Activated CD4-positive, alpha-beta T cell treated with anti-CD3 and anti-CD28 coated beads for 4 hours (primary cell): ENCODE data around the gene HSPB9.
A peak's percentile ranks its signal among the peaks of the same experiment; 100 is the strongest.

Source experiments
- DNase-seq, 2 donors: peaks; one replicate each; pipeline ENCODE4 v3.0.0-alpha.2; 2020

HSPB9 gene, protein sequence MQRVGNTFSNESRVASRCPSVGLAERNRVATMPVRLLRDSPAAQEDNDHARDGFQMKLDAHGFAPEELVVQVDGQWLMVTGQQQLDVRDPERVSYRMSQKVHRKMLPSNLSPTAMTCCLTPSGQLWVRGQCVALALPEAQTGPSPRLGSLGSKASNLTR

DNA sequence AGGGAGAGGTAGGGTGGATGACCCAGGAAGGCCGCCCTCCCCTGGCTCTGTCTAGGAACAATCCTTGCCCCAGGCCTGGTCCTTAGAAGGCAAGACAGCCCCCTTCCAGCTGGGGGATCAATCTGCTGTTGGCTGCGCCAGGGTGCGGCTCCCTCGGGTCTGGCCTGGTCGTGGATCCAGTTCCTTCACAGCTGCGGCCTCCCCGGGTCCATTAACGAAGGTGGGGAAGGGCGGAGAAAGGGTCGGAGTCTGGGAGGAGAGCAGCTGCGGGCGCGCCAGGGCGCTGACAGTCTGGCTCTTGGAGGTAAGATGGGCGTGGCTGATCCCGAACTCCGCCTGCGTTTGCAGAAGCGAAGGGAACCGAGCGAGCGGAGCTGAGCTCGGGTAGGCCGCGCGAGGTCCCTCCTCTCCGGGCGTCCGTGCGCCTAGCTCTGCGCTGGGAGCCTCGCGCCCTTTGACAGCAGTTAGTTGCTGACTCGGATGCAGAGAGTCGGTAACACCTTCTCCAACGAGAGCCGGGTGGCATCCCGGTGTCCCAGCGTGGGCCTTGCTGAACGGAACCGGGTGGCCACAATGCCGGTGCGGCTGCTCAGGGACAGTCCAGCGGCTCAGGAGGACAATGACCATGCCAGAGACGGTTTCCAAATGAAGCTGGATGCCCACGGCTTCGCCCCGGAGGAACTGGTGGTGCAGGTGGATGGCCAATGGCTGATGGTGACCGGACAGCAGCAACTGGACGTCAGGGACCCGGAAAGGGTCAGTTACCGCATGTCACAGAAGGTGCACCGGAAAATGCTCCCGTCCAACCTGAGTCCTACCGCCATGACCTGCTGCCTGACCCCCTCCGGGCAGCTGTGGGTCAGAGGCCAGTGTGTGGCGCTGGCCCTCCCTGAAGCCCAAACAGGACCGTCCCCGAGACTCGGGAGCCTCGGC, at the start of gene HSPB9:
Gene HSPB9, plus strand, starts transcription at position 434 of the 933 bp plus-strand sequence. Its CDS starts 47 bp downstream, at position 481.
- no peak for DNase-seq

DNA sequence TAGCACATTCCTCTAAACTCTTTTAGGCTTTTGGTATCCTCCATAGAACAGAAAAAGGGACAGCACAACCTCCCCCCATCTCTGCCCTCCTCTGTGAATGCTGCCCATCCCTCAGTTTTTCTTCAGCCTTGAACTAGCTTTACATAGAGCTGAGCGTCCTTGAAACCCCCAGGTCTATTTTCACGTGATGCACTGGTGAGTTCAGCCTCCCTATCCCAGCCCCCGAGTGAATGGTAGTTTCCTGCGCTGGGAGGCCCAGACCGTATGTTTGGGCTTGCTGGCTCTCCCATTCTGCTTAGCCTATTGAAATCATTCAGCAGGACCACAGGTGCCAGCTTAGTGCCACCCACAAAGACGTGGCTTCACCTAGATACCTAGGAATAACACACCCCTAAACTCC, 46.8 kb upstream of the HSPB9 start:
- no peak for DNase-seq

DNA sequence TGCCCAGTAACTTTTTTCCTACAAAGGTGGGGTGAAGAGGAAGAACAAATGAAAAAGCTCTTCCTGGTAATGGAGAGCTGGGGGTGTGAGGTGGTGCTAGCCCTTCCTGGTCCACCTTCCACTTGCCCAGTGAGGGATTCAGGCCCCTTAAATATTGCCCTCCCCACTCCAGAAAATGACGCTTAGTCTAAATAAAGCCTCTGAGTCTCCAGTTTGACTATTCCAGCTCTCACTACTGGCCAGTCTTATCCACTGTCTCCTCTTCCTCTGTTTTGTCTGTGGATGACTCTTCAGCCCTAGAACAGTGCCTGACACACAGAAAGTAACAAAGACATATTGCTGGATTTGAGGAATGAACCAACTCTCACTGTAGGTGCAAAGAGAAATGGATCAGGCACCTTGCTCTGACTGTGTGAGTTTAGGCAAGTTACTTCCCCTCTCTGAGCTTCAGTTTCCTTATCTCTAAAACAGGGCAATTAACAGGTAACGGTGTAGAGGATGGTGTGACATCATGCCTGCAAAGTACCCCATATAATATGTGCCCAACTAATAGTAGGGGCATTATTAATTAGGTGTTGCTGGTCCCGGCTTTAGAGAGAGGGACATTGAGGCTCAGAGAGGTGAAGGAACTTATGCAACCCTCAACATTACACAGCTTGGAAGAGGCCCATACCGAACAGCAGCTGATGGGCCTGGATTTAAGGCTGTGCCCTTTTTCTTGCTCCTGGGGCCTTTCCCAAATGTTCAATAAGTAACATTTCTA, 45.6 kb upstream of the HSPB9 start:
- no peak for DNase-seq

DNA sequence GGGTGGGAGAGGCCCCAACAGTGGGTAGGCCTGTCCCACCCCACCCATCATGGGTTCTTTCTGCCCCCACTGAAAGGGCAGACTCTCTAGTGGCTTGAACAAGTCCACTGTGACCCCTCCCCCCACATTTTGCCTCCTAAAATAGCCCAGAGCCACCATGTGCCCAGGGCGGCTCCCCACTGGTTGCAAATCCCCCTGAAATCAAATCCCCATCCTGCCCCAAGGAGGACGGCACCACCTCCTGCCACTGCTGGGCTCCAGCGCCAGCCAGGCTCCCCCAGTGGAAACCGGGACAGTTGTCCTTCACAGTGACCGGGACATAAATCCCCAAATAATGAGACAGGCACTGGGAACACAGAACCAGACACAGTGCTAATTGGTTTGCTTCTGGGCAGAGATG, 44.8 kb upstream of the HSPB9 start:
- DNase-seq: no peak

DNA sequence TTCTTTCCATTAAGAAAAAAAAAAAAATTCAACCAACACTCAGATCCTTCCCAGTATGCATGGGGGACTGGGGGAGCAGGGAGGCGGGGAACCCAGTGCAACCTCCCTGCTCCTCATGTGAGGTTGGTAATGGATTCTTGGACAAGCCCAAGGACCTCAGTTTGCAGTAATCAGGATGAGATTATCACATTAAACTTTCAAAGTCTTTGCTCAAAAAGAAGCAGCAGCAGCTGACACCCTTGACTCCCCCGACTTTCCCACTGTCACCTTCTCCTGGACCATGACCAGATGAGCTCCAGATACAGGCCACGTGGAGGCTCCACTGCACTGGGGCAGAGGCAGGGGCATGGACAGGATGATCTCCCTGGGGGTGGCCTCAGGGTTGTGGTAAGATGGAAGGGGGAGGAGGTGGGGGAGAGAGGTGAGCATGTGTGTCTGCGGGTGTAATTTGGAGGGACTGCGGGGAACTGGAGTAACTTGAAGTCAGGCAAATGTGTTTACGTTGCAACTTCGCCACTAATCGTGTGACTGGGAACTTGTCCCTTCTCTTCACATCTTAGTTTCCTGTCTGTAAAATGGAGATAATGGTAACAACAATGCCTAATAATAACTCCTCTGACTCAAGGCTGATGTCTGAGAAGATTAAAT, 44.1 kb upstream of the HSPB9 start:
- DNase-seq: no peak

DNA sequence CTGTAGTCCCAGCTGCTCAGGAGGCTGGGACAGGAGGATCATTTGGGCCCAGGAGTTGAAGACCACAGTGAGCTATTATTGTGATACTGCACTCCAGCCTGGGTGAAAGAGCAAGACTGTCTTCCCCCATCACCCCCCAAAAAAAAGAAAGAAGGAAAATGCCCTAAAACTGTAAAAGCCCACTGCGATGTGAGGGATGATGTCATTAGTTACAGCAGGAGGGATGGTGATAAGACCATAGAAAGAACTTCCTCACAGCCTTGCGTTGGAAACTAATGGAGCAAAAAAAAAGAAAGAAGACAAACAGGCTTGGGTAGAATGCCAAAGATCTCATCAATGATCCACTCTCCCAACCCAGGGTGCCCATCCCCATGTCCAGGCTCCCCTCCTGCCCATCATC, 43.1 kb upstream of the HSPB9 start:
- DNase-seq: no peak

DNA sequence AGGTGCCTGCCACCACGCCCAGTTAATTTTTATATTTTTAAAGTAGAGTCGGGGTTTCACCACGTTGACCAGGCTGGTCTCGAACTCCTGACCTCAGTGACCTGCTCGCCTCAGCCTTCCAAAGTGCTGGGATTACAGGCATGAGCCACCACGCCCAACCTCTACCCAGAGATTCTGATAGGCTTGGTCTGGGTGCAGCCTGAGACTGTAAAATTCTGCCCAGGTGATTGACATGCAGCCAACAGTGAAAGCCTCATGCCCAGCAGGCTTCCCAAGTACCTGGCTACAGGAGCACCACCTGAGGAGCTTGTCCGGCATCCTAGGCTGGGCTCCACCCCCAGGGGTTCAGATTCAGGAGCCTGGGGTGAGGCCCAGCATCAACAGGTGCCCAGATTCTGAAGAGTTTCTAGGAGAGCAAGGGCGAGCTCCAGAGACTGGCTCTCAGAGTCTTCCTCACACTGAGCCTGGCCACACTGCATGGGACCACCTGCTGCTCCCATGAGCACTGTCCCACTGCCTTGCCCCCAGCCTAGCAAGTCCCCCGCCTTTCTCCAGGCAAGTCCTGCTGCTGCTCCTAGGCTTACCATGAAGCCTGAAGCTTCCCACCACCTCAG, 41.0 kb upstream of the HSPB9 start:
- DNase-seq: no peak

DNA sequence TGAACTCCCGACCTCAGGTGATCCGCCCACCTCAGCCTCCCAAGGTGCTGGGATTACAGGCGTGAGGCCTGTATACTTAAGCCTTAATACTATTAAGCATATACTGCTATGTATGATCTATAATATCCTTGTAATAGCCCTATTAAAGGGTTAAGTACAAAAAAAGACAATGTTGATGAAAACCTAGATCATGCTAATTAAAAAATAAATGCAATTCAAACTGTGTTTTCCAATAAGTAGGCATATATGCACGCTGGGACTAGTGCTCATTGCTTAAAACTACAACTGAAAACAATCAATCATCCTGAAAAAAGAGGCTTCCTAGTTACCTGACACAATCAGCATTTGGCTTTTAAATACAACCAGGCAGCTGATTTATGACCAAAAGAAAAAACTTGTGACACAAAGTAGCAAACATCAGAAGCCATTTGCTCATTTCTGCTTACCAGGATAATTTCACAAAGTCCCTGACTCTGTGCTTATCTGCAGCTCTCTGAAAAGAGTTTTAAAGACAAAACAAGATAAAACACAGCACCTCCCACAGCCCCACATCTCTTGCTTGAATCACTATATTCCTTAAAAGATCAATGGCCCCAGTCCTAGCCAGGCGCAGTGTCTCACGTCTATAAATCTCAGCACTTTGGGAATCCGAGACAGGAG, 35.4 kb upstream of the HSPB9 start:
- no peak for DNase-seq

DNA sequence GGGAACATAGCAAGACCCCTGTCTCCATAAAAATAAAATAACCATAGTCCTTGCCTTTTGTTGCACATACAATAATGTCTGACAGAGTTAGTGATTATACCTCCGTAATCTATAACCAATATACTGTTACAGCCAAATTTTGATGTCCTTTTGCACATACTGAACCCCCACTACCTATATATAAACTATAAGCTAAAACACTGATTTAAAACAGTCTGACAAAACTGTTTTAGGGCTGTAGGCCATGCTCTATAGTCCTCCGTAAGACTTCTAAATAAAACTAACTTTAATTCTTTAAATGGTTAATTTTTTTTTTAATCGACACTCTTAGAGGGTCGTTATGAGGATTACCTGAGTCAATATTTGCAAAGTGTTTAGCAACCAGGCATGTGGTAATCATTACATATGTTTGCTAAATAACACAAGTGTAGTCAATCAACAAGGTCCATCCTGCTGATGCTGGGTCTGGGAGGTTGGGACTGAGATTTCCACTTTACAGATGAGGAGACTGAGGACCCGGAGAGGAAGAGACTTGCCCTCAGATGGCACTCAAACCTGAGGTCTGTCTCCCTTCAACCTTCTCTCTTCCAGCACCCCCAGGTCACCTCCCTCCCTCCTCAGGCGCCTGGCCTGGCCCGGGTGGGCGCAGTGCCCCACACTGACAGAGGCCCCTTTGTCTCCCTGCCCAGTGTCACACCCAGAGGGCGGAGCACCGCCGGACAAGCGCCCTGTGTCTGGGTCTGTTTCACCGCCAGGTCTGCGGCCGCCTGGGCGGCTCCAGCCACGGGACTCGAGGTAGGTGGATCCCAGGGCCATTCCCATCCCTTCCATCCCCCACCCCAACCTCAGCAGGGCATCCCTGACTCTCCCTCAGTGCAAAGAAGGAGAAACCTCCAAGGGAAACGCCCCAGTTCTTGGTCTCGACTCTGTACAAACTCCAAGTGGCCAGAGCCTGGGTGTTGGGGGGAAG, 34.6 kb upstream of the HSPB9 start:
- DNase-seq: no peak

DNA sequence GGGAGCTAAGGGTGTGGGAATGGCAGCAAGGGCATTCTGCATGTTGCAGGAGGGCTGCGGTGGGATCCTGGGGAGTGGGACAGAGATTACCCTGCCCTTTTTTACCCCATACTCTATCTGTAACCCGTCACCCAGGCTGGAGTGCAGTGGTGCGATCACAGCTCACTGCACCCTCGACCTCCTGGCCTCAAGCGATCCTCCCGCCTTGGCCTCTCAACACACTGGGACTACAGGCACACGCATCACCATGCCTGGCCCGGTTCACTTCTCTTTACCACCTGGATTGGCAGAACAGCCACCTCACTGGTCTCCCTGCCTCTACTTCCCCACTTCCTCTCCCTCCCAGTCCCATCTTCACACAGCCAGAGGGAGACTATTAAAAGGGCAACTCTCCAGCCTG, 33.9 kb upstream of the HSPB9 start:
- DNase-seq: no peak

DNA sequence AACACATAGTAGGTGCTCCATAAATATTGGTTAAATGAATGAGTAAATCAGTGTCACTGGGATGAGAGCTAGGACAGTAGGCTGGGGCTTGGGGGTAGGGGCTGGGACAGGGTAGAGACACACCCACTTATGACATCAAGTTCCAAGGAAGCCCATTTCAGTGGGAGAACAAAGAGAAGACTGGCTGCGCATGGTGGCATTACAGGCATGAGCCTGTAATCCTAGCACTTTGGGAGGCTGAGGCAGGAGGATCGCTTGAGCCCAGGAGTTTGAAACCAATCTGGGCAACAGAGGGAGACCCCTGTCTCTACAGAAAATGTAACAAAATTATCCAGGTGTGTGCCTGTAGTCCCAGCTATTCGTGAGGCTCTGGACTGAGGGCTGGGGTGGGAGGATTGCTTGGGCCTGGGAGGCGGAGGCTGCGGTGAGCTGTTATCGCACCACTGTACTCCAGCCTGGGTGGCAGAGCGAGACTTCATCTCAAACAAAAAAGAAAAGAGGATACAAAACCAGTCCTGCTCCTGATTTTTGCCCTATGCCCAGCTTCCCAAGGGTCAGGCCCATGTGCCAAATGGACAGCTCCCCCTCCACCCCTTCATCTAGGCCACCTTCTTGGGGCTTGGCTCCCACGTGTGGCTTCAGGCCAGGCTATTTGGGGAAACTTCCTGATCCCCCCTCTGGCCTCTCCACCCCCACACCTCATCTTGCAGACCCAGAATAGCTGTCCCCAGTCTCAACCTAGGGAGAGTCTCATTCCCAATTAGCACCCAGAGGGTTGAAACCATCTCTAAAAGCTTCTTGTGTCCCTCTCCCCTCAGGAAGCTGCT, 31.4 kb upstream of the HSPB9 start:
- no peak for DNase-seq

DNA sequence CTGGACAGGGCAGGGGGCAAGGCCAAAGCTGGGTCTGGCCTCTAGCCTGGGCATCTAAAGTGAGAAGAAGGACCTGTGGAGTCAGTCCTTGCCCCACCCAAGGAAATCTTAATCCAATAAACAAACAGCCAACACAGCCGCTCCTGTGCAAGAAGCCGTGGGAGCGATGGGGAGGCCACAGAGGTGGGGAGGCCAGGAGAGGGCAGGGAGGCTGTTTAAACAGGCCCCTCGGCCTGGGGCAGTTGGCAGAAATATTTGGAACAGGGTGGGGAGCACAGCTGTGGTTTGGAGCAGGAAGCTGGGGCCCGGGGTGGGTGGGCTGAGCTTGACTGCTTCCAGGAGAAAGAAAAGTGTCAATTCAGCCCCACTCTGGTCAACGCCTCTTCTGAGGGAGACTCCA, 29.7 kb upstream of the HSPB9 start:
- no peak for DNase-seq

DNA sequence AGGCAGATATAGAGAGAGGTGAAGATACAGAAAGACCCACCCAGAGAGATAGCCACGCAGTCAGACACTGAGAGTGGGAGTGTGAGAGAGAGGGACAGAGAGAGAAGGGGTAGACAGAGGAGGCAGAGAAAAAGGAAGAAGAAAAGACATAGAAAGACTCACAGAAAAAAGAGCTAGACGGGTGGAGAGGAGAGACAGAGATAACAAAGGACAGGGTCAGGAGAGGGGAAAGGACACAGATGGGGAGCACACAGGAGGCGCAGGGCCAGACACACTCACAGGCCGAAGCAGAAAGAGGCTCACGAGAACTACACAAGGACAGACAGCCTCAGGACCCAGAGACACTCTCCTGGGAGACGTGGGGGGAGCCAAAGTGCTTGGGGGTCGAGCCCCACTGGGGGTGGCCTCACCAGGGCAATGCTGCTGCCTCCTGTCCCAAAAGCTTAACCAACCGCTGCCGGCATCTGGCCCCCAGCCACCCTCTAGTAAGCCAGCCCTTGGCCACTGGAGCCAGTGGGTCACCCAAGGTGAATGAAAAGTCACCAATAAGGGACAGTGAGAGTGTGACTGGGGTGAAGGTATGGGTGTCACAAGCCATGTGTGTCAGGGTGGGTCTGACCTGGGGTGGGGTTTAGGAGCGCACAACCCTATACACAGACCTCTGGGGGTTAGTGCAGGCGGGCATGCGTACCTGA, 28.1 kb upstream of the HSPB9 start:
- DNase-seq: no peak

DNA sequence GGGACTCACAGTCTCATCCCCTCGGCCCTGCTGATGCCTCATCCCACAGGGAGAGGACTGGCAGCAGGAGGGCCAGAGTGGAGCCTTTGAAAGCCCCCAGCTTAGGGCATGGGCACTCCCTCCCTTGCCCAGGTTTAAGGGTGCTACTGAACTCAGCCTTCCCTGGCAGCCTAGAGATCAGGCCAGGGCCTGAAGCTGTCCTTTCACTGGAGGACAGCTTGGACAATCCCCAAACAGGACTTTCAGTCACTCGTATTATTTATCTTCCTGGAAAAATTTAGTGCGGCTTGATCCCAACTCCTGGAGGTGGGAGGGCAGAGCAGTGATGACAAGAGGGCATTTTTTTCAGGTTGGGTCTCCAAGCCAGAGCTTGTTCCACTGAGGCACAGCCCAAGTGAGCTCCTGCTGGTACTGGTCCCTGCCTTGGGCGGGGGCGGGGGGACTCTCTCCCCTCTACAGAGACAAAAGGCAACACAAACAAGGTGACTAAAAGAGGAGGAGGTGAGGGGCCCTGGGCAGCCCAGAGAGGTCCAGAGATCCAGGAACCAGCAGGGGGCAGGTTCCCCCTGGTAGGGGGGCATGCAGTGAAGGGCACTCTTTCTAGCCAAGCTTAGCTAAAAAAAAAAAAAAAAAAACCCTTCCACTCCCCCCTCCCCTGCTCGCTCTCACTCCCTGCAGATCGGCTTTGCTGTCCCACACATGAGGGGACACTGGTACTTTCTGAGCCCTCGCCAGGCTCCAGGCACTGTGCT, 26.1 kb upstream of the HSPB9 start:
- DNase-seq: no peak

DNA sequence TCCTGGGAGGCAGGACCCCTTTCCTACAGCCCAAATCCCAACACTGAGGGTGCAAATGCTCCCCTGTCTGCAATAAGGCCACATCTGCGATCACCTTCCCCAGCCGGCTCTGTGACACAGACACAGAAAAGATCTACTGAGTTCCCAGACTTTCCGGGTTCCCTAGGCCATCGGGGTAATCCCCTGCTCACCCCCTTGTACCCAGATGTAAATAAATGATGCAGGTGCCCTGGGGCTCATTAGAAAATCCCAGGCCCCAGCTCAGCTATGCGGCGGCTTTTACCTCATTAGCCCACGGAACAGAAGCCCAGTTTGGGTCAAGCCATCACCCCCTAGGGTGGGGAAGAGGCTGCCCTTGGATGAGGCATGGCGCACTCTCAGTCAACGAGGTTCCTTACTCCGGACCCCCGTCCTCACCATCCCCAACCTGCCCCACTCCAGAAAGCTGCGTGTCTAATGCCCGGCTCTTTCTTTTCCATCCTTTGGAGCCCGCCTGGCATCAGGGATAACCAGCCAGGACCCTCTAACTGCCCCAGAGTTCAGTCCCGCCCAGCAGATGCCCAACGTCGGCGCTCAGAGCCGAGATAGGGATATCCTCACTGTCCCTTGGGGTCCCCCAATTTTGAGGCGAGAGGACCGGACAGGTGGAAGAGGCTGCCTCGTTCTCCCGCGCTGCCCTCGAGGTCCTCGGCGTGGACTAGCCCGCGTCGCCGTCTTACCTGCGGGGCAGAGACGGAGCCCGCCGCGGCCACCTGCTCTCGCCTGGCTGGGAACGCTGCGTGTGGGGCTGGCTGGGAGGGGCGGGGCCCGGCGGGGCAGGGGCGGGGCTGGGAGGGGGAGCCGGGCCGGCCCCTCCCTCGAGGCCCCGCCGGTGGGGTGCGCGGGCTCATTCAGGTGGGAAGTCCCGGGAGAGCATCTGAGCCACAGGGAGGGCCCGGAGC, 24.6 kb upstream of the HSPB9 start, which contains the start of gene ZNF385C:
Gene ZNF385C, minus strand, starts transcription at position 783 of the 941 bp plus-strand sequence. CDS start 35,417 bp downstream, outside the sequence.
- peak; percentile 46 to 51 for DNase-seq

DNA sequence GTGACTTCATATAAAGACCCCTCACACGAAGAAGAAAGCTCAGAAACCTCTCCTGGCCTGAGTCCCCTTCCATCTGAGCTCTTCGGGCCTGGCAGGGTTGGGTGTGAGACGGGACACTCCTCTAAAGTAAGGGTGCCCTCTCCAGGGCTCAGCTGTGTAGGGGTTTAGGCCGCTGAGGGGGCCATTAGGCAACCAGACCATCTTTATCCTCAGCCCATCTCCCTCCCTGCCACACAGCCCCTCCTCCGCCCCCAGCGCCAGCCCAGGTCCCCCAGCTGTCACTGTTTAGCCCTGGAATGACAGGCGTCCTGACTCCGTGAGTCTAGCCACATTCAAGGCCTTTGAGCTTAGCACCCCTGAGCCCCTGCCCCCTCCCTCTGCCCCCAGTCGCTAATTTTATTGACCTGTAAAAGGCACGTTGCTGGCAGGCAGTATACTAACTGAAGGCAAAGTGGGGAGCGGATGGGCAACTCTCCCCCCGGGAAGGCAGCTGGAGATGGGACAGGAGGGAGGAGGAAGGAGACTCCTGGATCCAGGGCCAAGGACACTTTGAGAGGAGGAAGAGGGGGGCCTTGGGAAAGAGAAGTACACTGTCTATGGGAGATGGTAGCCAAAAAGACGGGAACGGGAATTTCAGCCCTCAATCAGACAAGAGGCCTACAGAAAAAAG, 23.7 kb upstream of the HSPB9 start:
- DNase-seq: no peak
